Measurements from ENCODE around the gene LIG3. TPM values are rescaled to one million over a fixed set of nuclear protein-coding genes. Genes with fewer than 3 reads are reported as not detected.

LIG3 gene
- total and polyA plus RNA-seq, 2 of the 13 experiments (the other 11 are each of a cell fraction or from before 2014, with no cell fraction given), result 34.4 to 36.2 TPM

DNA sequence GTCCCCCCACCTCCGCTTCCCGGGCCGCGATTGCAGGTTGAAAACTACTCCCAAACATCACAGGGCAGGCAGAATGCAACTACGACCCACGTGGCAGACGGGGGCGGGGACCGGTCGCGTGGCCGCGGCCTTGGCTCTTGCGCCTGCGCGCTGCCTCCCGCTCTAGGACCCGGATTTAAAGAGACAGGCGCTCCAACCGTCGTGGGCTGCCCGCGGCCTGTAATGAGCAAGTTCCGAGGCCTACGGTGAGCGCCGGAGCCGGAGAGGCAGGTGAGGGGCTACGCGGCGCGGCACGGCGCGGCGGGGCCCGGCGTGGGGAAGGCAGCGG is at the start of gene LIG3 (continued):
- TF ChIP-seq, protein P1, sequence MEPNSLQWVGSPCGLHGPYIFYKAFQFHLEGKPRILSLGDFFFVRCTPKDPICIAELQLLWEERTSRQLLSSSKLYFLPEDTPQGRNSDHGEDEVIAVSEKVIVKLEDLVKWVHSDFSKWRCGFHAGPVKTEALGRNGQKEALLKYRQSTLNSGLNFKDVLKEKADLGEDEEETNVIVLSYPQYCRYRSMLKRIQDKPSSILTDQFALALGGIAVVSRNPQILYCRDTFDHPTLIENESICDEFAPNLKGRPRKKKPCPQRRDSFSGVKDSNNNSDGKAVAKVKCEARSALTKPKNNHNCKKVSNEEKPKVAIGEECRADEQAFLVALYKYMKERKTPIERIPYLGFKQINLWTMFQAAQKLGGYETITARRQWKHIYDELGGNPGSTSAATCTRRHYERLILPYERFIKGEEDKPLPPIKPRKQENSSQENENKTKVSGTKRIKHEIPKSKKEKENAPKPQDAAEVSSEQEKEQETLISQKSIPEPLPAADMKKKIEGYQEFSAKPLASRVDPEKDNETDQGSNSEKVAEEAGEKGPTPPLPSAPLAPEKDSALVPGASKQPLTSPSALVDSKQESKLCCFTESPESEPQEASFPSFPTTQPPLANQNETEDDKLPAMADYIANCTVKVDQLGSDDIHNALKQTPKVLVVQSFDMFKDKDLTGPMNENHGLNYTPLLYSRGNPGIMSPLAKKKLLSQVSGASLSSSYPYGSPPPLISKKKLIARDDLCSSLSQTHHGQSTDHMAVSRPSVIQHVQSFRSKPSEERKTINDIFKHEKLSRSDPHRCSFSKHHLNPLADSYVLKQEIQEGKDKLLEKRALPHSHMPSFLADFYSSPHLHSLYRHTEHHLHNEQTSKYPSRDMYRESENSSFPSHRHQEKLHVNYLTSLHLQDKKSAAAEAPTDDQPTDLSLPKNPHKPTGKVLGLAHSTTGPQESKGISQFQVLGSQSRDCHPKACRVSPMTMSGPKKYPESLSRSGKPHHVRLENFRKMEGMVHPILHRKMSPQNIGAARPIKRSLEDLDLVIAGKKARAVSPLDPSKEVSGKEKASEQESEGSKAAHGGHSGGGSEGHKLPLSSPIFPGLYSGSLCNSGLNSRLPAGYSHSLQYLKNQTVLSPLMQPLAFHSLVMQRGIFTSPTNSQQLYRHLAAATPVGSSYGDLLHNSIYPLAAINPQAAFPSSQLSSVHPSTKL (CRISPR knock-in tag; IDR thresholded peaks at IDR 0.05), result peak; percentile 40; the same call in 1 of the 2 replicates
- TF ChIP-seq ZNF816 (CRISPR knock-in tag; IDR thresholded peaks at IDR 0.05; ENCODE audit: borderline replicate concordance), result no peak
- TF ChIP-seq, protein P2, sequence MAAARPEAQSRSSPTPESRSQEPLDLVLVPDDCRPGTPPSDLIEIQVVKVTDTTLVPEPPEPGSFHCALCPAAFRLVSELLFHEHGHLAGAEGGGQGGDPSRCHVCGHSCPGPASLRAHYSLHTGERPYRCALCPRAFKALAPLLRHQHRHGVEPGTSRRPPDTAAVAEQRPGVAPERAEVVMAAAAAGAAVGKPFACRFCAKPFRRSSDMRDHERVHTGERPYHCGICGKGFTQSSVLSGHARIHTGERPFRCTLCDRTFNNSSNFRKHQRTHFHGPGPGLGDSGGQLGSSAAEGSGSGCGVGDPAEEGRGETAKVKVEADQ (CRISPR knock-in tag; IDR thresholded peaks at IDR 0.05; ENCODE audit: borderline replicate concordance), result no peak
- peak; percentile 41 for TF ChIP-seq TEAD3 (CRISPR knock-in tag; optimal IDR thresholded peaks at IDR 0.05; ENCODE audit: borderline replicate concordance)
- TF ChIP-seq ZNF703 (CRISPR knock-in tag; IDR thresholded peaks at IDR 0.05; ENCODE audit: borderline replicate concordance), result no peak
- TF ChIP-seq, protein P3, sequence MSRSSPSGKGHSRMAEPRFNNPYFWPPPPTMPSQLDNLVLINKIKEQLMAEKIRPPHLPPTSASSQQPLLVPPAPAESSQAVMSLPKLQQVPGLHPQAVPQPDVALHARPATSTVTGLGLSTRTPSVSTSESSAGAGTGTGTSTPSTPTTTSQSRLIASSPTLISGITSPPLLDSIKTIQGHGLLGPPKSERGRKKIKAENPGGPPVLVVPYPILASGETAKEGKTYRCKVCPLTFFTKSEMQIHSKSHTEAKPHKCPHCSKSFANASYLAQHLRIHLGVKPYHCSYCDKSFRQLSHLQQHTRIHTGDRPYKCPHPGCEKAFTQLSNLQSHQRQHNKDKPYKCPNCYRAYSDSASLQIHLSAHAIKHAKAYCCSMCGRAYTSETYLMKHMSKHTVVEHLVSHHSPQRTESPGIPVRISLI (CRISPR knock-in tag; IDR thresholded peaks at IDR 0.05; ENCODE audit: borderline replicate concordance), result no peak
- TF ChIP-seq, protein P4, sequence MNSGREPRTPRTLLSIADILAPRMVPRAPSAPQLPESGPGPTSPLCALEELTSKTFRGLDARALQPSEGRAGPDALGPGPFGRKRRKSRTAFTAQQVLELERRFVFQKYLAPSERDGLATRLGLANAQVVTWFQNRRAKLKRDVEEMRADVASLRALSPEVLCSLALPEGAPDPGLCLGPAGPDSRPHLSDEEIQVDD (CRISPR knock-in tag; IDR thresholded peaks at IDR 0.05; ENCODE audit: borderline replicate concordance), result peak; percentile 52; the same call in 1 of the 2 replicates
- TF ChIP-seq, protein P5, sequence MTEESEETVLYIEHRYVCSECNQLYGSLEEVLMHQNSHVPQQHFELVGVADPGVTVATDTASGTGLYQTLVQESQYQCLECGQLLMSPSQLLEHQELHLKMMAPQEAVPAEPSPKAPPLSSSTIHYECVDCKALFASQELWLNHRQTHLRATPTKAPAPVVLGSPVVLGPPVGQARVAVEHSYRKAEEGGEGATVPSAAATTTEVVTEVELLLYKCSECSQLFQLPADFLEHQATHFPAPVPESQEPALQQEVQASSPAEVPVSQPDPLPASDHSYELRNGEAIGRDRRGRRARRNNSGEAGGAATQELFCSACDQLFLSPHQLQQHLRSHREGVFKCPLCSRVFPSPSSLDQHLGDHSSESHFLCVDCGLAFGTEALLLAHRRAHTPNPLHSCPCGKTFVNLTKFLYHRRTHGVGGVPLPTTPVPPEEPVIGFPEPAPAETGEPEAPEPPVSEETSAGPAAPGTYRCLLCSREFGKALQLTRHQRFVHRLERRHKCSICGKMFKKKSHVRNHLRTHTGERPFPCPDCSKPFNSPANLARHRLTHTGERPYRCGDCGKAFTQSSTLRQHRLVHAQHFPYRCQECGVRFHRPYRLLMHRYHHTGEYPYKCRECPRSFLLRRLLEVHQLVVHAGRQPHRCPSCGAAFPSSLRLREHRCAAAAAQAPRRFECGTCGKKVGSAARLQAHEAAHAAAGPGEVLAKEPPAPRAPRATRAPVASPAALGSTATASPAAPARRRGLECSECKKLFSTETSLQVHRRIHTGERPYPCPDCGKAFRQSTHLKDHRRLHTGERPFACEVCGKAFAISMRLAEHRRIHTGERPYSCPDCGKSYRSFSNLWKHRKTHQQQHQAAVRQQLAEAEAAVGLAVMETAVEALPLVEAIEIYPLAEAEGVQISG (CRISPR knock-in tag; IDR thresholded peaks at IDR 0.05), result peak; percentile 72
- TF ChIP-seq ZMYM3 (CRISPR knock-in tag; IDR thresholded peaks at IDR 0.05), result no peak
- no peak for TF ChIP-seq SMYD3 (CRISPR knock-in tag; IDR thresholded peaks at IDR 0.05)
- TF ChIP-seq, protein P6, sequence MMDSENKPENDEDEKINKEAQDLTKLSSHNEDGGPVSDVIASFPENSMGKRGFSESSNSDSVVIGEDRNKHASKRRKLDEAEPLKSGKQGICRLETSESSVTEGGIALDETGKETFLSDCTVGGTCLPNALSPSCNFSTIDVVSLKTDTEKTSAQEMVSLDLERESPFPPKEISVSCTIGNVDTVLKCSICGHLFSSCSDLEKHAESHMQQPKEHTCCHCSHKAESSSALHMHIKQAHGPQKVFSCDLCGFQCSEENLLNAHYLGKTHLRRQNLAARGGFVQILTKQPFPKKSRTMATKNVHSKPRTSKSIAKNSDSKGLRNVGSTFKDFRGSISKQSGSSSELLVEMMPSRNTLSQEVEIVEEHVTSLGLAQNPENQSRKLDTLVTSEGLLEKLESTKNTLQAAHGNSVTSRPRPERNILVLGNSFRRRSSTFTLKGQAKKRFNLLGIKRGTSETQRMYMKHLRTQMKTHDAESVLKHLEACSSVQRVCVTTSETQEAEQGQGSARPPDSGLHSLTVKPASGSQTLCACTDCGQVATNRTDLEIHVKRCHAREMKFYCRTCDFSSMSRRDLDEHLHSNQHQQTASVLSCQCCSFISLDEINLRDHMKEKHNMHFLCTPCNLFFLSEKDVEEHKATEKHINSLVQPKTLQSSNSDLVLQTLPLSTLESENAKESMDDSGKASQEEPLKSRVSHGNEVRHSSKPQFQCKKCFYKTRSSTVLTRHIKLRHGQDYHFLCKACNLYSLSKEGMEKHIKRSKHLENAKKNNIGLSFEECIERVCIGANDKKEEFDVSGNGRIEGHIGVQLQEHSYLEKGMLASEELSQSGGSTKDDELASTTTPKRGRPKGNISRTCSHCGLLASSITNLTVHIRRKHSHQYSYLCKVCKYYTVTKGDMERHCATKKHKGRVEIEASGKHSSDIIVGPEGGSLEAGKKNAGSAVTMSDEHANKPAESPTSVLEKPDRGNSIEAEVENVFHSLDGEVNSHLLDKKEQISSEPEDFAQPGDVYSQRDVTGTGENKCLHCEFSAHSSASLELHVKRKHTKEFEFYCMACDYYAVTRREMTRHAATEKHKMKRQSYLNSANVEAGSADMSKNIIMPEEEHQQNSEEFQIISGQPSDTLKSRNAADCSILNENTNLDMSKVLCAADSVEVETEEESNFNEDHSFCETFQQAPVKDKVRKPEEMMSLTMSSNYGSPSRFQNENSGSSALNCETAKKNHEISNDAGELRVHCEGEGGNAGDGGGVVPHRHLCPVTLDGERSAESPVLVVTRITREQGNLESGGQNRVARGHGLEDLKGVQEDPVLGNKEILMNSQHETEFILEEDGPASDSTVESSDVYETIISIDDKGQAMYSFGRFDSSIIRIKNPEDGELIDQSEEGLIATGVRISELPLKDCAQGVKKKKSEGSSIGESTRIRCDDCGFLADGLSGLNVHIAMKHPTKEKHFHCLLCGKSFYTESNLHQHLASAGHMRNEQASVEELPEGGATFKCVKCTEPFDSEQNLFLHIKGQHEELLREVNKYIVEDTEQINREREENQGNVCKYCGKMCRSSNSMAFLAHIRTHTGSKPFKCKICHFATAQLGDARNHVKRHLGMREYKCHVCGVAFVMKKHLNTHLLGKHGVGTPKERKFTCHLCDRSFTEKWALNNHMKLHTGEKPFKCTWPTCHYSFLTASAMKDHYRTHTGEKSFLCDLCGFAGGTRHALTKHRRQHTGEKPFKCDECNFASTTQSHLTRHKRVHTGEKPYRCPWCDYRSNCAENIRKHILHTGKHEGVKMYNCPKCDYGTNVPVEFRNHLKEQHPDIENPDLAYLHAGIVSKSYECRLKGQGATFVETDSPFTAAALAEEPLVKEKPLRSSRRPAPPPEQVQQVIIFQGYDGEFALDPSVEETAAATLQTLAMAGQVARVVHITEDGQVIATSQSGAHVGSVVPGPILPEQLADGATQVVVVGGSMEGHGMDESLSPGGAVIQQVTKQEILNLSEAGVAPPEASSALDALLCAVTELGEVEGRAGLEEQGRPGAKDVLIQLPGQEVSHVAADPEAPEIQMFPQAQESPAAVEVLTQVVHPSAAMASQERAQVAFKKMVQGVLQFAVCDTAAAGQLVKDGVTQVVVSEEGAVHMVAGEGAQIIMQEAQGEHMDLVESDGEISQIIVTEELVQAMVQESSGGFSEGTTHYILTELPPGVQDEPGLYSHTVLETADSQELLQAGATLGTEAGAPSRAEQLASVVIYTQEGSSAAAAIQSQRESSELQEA (CRISPR knock-in tag; IDR thresholded peaks at IDR 0.05; ENCODE audit: not compliant biosample characterization), result no peak

Measured in HepG2 (cell line).